CD4-positive, alpha-beta T cell treated with Interleukin-12 subunit alpha and Interleukin-12 subunit beta, for 1 hour (primary cell): ENCODE measurements around the gene FER.
"Not testable (repeated sequence)": the region's sequence is repeated elsewhere in the genome, so short reads cannot be mapped to it uniquely, and the experiment has no call there.

ENCODE experiments used
- DNase-seq: peaks from one replicate; pipeline ENCODE4 v3.0.0-alpha.2; 2020

FER gene

GRCh38 chr5:109052216-109052615, 304.5 kb downstream of the FER start:
- not testable (repeated sequence) for DNase-seq

- DNase-seq, result no peak
Measured at GRCh38 chr5:109053995-109054417, 306.3 kb downstream of the FER start.

- DNase-seq, result no peak
Measured at GRCh38 chr5:109060378-109061025, 312.8 kb downstream of the FER start.

GRCh38 chr5:109062664-109063063, 315.0 kb downstream of the FER start:
- DNase-seq, result no peak

GRCh38 chr5:109063223-109063622, 315.5 kb downstream of the FER start:
- DNase-seq, result no peak

GRCh38 chr5:109076741-109077140, 329.0 kb downstream of the FER start:
- no peak for DNase-seq

- DNase-seq, result no peak
Measured at GRCh38 chr5:109078448-109078847, 330.8 kb downstream of the FER start.

- no peak for DNase-seq
Measured at GRCh38 chr5:109080481-109080880, 332.8 kb downstream of the FER start.

- no peak for DNase-seq
Measured at GRCh38 chr5:109080896-109081295, 333.2 kb downstream of the FER start.

GRCh38 chr5:109083937-109084336, 336.2 kb downstream of the FER start:
- DNase-seq, result no peak

GRCh38 chr5:109089191-109089590, 341.5 kb downstream of the FER start:
- DNase-seq, result no peak

GRCh38 chr5:109099081-109099480, 351.4 kb downstream of the FER start:
- no peak for DNase-seq

- no peak for DNase-seq
Measured at GRCh38 chr5:109100971-109101370, 353.3 kb downstream of the FER start.

- DNase-seq, result no peak
Measured at GRCh38 chr5:109102096-109102690, 354.5 kb downstream of the FER start.

- DNase-seq, result no peak
Measured at GRCh38 chr5:109105631-109106267, 358.1 kb downstream of the FER start.

- DNase-seq, result no peak
Measured at GRCh38 chr5:109111680-109112079, 364.0 kb downstream of the FER start.

GRCh38 chr5:109113608-109114007, 365.9 kb downstream of the FER start:
- DNase-seq, result no peak

- DNase-seq, result no peak
Measured at GRCh38 chr5:109121225-109121624, 373.5 kb downstream of the FER start.

GRCh38 chr5:109125755-109126429, 378.2 kb downstream of the FER start:
- no peak for DNase-seq

- DNase-seq, result no peak
Measured at GRCh38 chr5:109126481-109126880, 378.8 kb downstream of the FER start.

GRCh38 chr5:109136906-109137305, 389.2 kb downstream of the FER start:
- DNase-seq, result no peak

GRCh38 chr5:109141222-109142200, 393.8 kb downstream of the FER start:
- DNase-seq, result no peak

GRCh38 chr5:109143031-109143430, 395.3 kb downstream of the FER start:
- DNase-seq, result no peak
